Brain microvascular endothelial cell (primary cell): Measurements from ENCODE around the gene TAPBPL.

Experiments used
- DNase-seq: peaks from one replicate; pipeline ENCODE4 v3.0.0-alpha.2; 2020
- H3K27ac ChIP-seq: fragments of 250-450 bp; sonication (Bioruptor Pico); 2 replicates; pipeline ENCODE4 v1.5.1; 2020; ENCODE audit warnings: mild to moderate bottlenecking, moderate library complexity
- H3K27me3 ChIP-seq: fragments of 250-450 bp; sonication (Bioruptor Pico); replicated peaks from 2 replicates; pipeline ENCODE4 v1.5.1; 2020; ENCODE audit warnings: mild to moderate bottlenecking
- H3K36me3 ChIP-seq: fragments of 250-450 bp; sonication (Bioruptor Pico); replicated peaks from 2 replicates; pipeline ENCODE4 v1.5.1; 2020; ENCODE audit warnings: mild to moderate bottlenecking
- H3K4me3 ChIP-seq: 2 replicates; pipeline ENCODE4 v1.5.1; 2011; ENCODE audit warnings: low read depth, mild to moderate bottlenecking, control low read depth, low read length, moderate library complexity
- CTCF ChIP-seq: IDR thresholded peaks from 2 replicates; pipeline ENCODE4 v1.5.1; 2011; ENCODE audit warnings: low read depth, mild to moderate bottlenecking, moderate library complexity, low read length, control low read depth, inconsistent platforms; ENCODE audit errors: missing control alignments
- in situ Hi-C: cut with HindIII; loops from 2 replicates; pipeline ENCODE4 v1.10.0; 2017; ENCODE audit warnings: low sequenced_read_pairs, low pct_ligation_motif_present

TAPBPL gene

DNA sequence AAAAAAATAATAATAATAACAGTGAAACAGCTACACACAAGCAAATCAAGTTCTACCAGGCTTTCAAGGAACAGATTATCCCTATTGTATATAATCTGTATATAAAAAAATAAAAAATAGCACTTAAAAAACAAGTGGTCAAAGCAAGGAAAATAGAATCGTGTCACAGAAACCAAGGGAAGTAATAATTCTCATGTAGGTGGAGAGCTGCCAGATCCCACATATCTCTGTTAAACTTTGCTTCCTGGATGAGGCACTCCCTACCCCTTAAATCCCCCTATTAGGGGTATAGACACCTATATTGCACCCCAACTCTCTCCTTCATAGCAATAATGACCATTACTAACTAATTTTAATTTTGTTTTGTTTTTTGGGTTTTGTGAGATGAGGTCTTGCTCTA, 11.5 kb upstream of the TAPBPL start:
- in situ Hi-C loops, result no loop called here
- H3K27me3 ChIP-seq, result no peaks in the 10 kb centered on the region
- DNase-seq, result no peak
- no peak overlapping the region for H3K4me3 ChIP-seq
- H3K36me3 ChIP-seq, result no peaks in the 10 kb centered on the region
- H3K27ac ChIP-seq, result no peak overlapping the region
- TF ChIP-seq CTCF, result no peak

DNA sequence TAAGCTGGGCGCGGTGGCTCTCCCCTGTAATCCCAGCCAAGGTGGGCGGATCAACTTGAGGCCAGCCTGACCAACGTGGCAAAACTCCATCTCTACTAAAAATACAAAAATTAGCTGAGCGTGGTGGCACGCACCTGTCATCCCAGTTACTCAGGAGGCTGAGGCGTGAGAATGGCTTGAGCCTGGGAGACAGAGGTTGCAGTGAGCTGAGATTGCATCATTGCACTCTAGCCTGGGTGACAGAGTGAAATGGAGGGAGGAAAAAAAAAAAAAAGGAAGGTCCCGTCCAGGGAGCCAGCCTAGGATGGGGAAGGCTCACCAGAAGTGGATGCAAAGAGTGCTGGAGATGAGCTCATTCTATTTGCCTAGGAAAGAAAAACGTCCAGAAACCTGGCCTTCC, 9.0 kb upstream of the TAPBPL start:
- no peak overlapping the region for H3K4me3 ChIP-seq
- no peak for DNase-seq
- in situ Hi-C loops, result no loop called here
- TF ChIP-seq CTCF, result no peak
- no peaks in the 10 kb centered on the region for H3K36me3 ChIP-seq
- H3K27ac ChIP-seq, result no peak overlapping the region
- H3K27me3 ChIP-seq, result no peaks in the 10 kb centered on the region

GRCh38 chr12:6443361-6443983, 8.4 kb upstream of the TAPBPL start:
- Histone ChIP-seq H3K27ac (no peak overlapping the region), H3K36me3 (no peaks in the 10 kb centered on the region), H3K4me3 (no peak overlapping the region), H3K27me3 (no peaks in the 10 kb centered on the region)
- no peak for DNase-seq
- no peak for TF ChIP-seq CTCF
- in situ Hi-C loops, result no loop called here

DNA sequence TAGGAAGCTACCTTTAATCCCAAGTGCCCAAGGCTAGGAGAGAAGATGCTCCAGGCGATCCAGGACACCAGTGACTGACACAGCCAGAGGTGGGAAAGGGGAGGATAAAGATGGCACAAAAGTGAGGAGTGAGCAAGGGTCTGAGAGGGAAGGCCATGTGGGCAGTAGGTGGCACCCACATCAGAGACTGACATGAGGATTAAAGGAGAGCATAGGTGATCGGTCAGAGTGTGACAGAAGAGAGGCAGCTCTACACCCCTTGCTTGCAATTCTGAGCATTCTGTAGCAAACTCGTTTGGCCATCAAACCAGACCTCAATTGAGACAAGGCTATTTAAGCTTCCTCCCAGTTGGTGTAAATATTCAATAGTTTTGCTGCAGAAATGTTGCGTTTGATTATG, 7.8 kb upstream of the TAPBPL start:
- TF ChIP-seq CTCF, result no peak
- in situ Hi-C loops, result no loop called here
- no peaks in the 10 kb centered on the region for H3K27me3 ChIP-seq
- no peaks in the 10 kb centered on the region for H3K36me3 ChIP-seq
- H3K4me3 ChIP-seq, result no peak overlapping the region
- no peak overlapping the region for H3K27ac ChIP-seq
- DNase-seq, result no peak

DNA sequence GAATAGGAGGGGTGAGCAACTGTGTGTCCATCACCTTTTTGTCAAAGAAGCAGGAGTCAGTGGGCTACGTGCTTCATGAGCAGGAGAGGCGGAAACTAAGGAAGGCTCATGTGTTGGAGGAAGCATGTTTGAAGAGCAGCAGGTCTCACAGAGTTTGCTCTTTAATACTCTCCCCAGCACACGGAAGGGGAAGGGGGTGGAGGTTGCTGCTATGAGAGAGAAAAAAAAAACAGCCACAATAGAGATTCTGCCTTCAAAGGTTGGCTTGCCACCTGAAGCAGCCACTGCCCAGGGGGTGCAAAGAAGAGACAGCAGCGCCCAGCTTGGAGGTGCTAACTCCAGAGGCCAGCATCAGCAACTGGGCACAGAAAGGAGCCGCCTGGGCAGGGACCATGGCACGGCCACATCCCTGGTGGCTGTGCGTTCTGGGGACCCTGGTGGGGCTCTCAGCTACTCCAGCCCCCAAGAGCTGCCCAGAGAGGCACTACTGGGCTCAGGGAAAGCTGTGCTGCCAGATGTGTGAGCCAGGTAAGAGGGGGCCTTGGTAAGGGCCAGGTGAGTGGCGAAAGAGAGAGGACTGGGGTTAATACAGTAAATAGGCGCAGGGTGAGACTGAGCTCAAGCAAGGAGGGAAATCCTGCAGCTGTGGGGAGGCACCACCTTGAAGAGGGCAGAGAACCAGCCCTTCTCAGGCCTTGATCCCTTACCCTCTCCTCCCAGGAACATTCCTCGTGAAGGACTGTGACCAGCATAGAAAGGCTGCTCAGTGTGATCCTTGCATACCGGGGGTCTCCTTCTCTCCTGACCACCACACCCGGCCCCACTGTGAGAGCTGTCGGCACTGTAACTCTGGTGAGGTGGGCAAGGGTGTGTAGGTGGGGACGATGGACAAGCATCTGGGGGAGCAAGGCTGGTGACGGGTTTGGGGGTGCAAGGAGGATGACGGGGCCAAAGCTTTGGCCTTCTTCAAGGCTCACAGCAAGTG, 6.8 kb upstream of the TAPBPL start, which contains the start of gene CD27:
Gene CD27, plus strand, starts transcription at position 252 of the 985 bp plus-strand sequence. Its CDS starts 141 bp downstream, at position 393.
- no peak within 1 kb of the TSS for H3K4me3 ChIP-seq
- no peaks in the 10 kb centered on the region for H3K27me3 ChIP-seq
- no peak for TF ChIP-seq CTCF
- no peaks in the 10 kb centered on the region for H3K36me3 ChIP-seq
- DNase-seq, result no peak
- no peak within 1 kb of the TSS for H3K27ac ChIP-seq
- in situ Hi-C loops, result no loop called here
